Measurements from ENCODE around the gene MRPS9.

Gene MRPS9

GRCh38 chr2:105037572-105038382, at the start of gene MRPS9:
MRPS9 (plus strand) TSS chr2:105038069; CDS start chr2:105038093, 24 bp downstream.
- Histone ChIP-seq H3K4me1 (ENCODE audit: insufficient read depth, low read length) (peaks cover 6% of the 10 kb centered on the region; the same call in 1 of the 2 replicates), H3K9me3 (ENCODE audit: control insufficient read depth, insufficient read depth, low read length) (no peaks in the 10 kb centered on the region), H3K36me3 (ENCODE audit: insufficient read depth, low read length) (no peaks in the 10 kb centered on the region), H3K9ac (ENCODE audit: low read depth, low read length) (peak within 1 kb of the TSS; percentile 95)

GRCh38 chr2:105005181-105005951, 32.5 kb upstream of the MRPS9 start:
- H3K4me1 ChIP-seq (ENCODE audit: insufficient read depth, low read length) = 0 out of 2 replicates have a peak, but pooled peaks cover 8% of the 10 kb centered on the region
- H3K36me3 ChIP-seq (ENCODE audit: insufficient read depth, low read length) = no peaks in the 10 kb centered on the region
- no peak overlapping the region for H3K9ac ChIP-seq (ENCODE audit: low read depth, low read length)
- no peaks in the 10 kb centered on the region; the same call in 1 of the 2 replicates for H3K9me3 ChIP-seq (ENCODE audit: control insufficient read depth, insufficient read depth, low read length)

- Histone ChIP-seq H3K4me1 (ENCODE audit: insufficient read depth, low read length) (0 out of 2 replicates have a peak, but pooled peaks cover 8% of the 10 kb centered on the region), H3K9me3 (ENCODE audit: control insufficient read depth, insufficient read depth, low read length) (no peaks in the 10 kb centered on the region; the same call in 1 of the 2 replicates), H3K36me3 (ENCODE audit: insufficient read depth, low read length) (no peaks in the 10 kb centered on the region), H3K9ac (ENCODE audit: low read depth, low read length) (no peak overlapping the region)
Measured at GRCh38 chr2:105007367-105007766, 30.5 kb upstream of the MRPS9 start.

- Histone ChIP-seq H3K9me3 (ENCODE audit: control insufficient read depth, insufficient read depth, low read length) (no peaks in the 10 kb centered on the region), H3K36me3 (ENCODE audit: insufficient read depth, low read length) (no peaks in the 10 kb centered on the region), H3K9ac (ENCODE audit: low read depth, low read length) (no peak overlapping the region), H3K4me1 (ENCODE audit: insufficient read depth, low read length) (no peaks in the 10 kb centered on the region)
Measured at GRCh38 chr2:105032476-105032875, 5.4 kb upstream of the MRPS9 start.

GRCh38 chr2:105034170-105034569, 3.7 kb upstream of the MRPS9 start:
- Histone ChIP-seq H3K9me3 (ENCODE audit: control insufficient read depth, insufficient read depth, low read length) (no peaks in the 10 kb centered on the region), H3K9ac (ENCODE audit: low read depth, low read length) (no peak overlapping the region), H3K36me3 (ENCODE audit: insufficient read depth, low read length) (no peaks in the 10 kb centered on the region), H3K4me1 (ENCODE audit: insufficient read depth, low read length) (no peaks in the 10 kb centered on the region)

GRCh38 chr2:105038383-105039061, 653 bp downstream of the MRPS9 start:
- Histone ChIP-seq H3K36me3 (ENCODE audit: insufficient read depth, low read length) (no peaks in the 10 kb centered on the region), H3K4me1 (ENCODE audit: insufficient read depth, low read length) (peaks cover 6% of the 10 kb centered on the region; the same call in 1 of the 2 replicates), H3K9ac (ENCODE audit: low read depth, low read length) (peak overlapping the region; percentile 95), H3K9me3 (ENCODE audit: control insufficient read depth, insufficient read depth, low read length) (no peaks in the 10 kb centered on the region)

- no peaks in the 10 kb centered on the region for H3K36me3 ChIP-seq (ENCODE audit: insufficient read depth, low read length)
- H3K9me3 ChIP-seq (ENCODE audit: control insufficient read depth, insufficient read depth, low read length) = no peaks in the 10 kb centered on the region
- H3K4me1 ChIP-seq (ENCODE audit: insufficient read depth, low read length) = peaks cover 6% of the 10 kb centered on the region; the same call in 1 of the 2 replicates
- no peak overlapping the region for H3K9ac ChIP-seq (ENCODE audit: low read depth, low read length)
Measured at GRCh38 chr2:105039559-105039958, 1.7 kb downstream of the MRPS9 start.

- Histone ChIP-seq H3K9me3 (ENCODE audit: control insufficient read depth, insufficient read depth, low read length) (no peaks in the 10 kb centered on the region), H3K9ac (ENCODE audit: low read depth, low read length) (no peak overlapping the region), H3K36me3 (ENCODE audit: insufficient read depth, low read length) (no peaks in the 10 kb centered on the region), H3K4me1 (ENCODE audit: insufficient read depth, low read length) (peaks cover 6% of the 10 kb centered on the region; the same call in 1 of the 2 replicates)
Measured at GRCh38 chr2:105042189-105042588, 4.3 kb downstream of the MRPS9 start.

GRCh38 chr2:105052773-105053172, 14.9 kb downstream of the MRPS9 start:
- no peaks in the 10 kb centered on the region for H3K4me1 ChIP-seq (ENCODE audit: insufficient read depth, low read length)
- H3K9me3 ChIP-seq (ENCODE audit: control insufficient read depth, insufficient read depth, low read length) = peaks cover 4% of the 10 kb centered on the region; the same call in 1 of the 2 replicates
- no peak overlapping the region for H3K9ac ChIP-seq (ENCODE audit: low read depth, low read length)
- H3K36me3 ChIP-seq (ENCODE audit: insufficient read depth, low read length) = no peaks in the 10 kb centered on the region

GRCh38 chr2:105055613-105056012, 17.7 kb downstream of the MRPS9 start:
- no peaks in the 10 kb centered on the region for H3K36me3 ChIP-seq (ENCODE audit: insufficient read depth, low read length)
- peaks cover 4% of the 10 kb centered on the region; the same call in 1 of the 2 replicates for H3K9me3 ChIP-seq (ENCODE audit: control insufficient read depth, insufficient read depth, low read length)
- no peak overlapping the region for H3K9ac ChIP-seq (ENCODE audit: low read depth, low read length)
- H3K4me1 ChIP-seq (ENCODE audit: insufficient read depth, low read length) = no peaks in the 10 kb centered on the region

GRCh38 chr2:105056245-105056644, 18.4 kb downstream of the MRPS9 start:
- Histone ChIP-seq H3K9ac (ENCODE audit: low read depth, low read length) (no peak overlapping the region), H3K36me3 (ENCODE audit: insufficient read depth, low read length) (no peaks in the 10 kb centered on the region), H3K9me3 (ENCODE audit: control insufficient read depth, insufficient read depth, low read length) (peaks cover 3% of the 10 kb centered on the region; the same call in 1 of the 2 replicates), H3K4me1 (ENCODE audit: insufficient read depth, low read length) (no peaks in the 10 kb centered on the region)

GRCh38 chr2:105057005-105057404, 19.1 kb downstream of the MRPS9 start:
- Histone ChIP-seq H3K9ac (ENCODE audit: low read depth, low read length) (no peak overlapping the region), H3K4me1 (ENCODE audit: insufficient read depth, low read length) (no peaks in the 10 kb centered on the region), H3K9me3 (ENCODE audit: control insufficient read depth, insufficient read depth, low read length) (no peaks in the 10 kb centered on the region), H3K36me3 (ENCODE audit: insufficient read depth, low read length) (no peaks in the 10 kb centered on the region)

GRCh38 chr2:105061560-105061959, 23.7 kb downstream of the MRPS9 start:
- Histone ChIP-seq H3K36me3 (ENCODE audit: insufficient read depth, low read length) (no peaks in the 10 kb centered on the region), H3K4me1 (ENCODE audit: insufficient read depth, low read length) (peaks cover 25% of the 10 kb centered on the region; the same call in 1 of the 2 replicates), H3K9ac (ENCODE audit: low read depth, low read length) (no peak overlapping the region), H3K9me3 (ENCODE audit: control insufficient read depth, insufficient read depth, low read length) (no peaks in the 10 kb centered on the region)

GRCh38 chr2:105062158-105062557, 24.3 kb downstream of the MRPS9 start:
- H3K9ac ChIP-seq (ENCODE audit: low read depth, low read length) = no peak overlapping the region

More at GRCh38 chr2:105062158-105062557, 24.3 kb downstream of the MRPS9 start:
- H3K9me3 ChIP-seq (ENCODE audit: control insufficient read depth, insufficient read depth, low read length) = no peaks in the 10 kb centered on the region
- peaks cover 26% of the 10 kb centered on the region; the same call in 1 of the 2 replicates for H3K4me1 ChIP-seq (ENCODE audit: insufficient read depth, low read length)
- H3K36me3 ChIP-seq (ENCODE audit: insufficient read depth, low read length) = no peaks in the 10 kb centered on the region
